Hematopoietic multipotent progenitor cell treated with erythropoietin and hydrocortisone succinate and interleukin-3 and kit ligand, for 4 days (in vitro differentiated cells): ENCODE measurements around the gene KIAA1671.

Experiments used
- DNase-seq: peaks from one replicate; pipeline ENCODE4 v3.0.0-alpha.2; 2015

Gene KIAA1671

GRCh38 chr22:25016311-25016710, 63.8 kb downstream of the KIAA1671 start:
- no peak for DNase-seq

- no peak for DNase-seq
Observed at GRCh38 chr22:25018009-25018408, 65.5 kb downstream of the KIAA1671 start.

GRCh38 chr22:25019427-25020184, 67.1 kb downstream of the KIAA1671 start:
- no peak for DNase-seq

DNA sequence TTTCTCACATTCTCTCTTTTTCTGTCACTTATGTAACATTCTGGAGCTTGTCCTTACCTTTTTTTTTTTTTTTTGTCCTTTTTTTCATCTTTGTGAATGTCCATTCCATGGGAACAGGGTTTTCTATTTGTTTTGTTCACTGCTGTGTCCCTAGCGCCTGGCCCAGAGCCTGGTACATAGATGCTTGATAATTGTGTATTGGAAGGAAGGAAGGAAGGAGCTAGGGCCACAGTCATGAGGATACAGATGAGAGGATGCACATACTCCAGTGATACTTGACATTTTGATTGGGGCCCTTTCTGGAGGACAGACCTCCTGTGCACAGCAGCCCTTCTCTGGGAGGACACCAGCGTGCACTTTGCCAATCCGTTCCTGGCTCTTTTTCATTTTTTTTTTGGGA, 68.9 kb downstream of the KIAA1671 start:
- no peak for DNase-seq

GRCh38 chr22:25021976-25022711, 69.6 kb downstream of the KIAA1671 start:
- DNase-seq, result no peak

GRCh38 chr22:25023879-25024278, 71.4 kb downstream of the KIAA1671 start:
- no peak for DNase-seq

GRCh38 chr22:25024895-25025294, 72.4 kb downstream of the KIAA1671 start:
- no peak for DNase-seq

GRCh38 chr22:25025491-25026400, 73.2 kb downstream of the KIAA1671 start:
- no peak for DNase-seq

DNA sequence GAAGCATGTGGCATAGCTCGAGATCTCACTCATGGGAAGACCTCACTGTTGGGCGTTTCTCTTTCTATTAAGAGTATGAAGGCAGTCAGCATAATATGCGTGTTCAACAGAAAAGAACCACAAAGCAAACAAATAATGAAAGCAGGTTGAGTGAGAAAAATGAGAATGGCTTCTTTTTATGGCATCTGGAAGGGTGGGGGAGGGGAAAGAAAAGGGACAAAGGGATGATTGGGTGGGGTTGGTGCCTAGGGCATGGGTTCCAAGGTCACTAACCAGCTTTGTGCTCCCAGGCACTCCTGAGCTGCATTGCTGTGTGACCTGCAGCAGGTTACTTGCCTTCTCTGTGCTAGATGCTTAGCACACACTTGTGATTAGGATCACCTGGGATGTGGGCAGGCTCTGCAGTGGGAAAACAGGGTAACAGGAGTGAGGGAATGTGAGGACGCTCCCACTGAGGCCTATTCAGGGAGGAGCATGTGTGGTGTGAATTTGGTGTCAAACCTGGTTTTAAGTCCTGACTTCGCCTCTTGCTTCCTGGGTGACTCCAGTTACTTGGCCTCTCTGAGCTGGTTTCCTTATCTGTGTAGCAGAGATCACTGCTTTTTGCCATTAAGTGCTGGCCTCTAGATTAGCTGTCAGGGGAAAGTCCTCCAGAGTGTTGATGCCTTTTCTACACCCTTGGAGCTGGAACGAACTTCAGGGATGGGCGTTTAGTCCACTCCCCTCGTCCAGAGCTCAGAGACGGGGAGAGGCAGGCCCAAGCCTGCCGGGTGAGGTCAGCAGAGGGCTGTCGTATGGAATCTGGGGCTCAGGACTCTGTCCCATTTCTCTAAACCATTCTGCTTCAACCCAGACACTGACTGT, 74.8 kb downstream of the KIAA1671 start:
- no peak for DNase-seq

GRCh38 chr22:25027959-25028840, 75.7 kb downstream of the KIAA1671 start:
- DNase-seq, result peak; percentile 28

DNA sequence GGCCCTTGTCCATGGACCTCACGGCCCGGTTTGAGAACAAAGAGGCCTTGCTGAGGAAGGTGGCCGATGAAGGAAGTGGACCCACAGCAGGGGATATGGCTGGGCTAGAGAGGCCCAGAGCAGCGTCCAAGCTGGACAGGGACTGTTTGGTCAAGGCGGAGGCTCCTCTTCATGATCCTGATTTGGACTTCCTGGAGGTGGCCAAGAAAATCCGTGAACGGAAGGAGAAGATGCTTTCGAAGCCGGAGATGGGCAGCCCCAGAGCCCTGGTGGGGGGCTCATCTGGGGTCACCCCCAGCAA, 76.3 kb downstream of the KIAA1671 start:
- no peak for DNase-seq

DNA sequence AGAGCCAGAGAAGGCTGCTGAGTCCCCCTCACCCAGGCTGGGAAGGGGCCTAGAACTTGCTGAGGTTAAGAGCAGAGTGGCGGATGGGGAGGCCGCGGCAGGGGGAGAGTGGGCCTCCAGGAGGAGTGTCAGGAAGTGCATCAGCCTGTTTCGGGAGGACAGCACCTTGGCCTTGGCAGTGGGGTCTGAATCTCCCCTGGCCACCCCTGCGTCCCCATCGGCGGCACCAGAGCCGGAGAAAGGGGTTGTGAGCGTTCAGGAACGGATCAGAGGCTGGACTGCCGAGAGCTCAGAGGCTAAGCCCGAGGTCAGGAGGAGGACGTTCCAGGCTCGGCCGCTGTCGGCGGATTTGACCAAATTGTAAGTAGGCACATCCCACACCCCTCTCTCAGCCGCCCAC, 76.7 kb downstream of the KIAA1671 start:
- DNase-seq, result no peak

DNA sequence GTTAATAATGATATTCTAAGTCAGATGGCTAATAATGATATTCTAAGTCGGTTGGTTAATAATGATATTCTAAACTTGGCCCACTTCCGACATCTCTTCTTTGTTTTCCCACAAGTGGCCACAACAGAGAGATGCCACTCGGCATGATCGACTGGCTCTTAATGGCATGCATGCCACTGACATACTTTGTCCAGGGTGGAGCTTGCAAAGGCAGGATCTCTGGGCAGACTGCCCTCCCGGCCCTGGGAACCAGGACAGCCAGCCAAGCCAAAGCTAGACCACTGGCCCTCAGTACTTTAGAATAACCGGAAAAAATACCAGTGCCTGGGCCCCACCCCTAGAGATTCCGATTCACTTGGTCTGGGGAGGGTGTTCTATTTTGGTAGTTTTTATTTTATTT, 78.1 kb downstream of the KIAA1671 start:
- DNase-seq, result no peak

- no peak for DNase-seq
Observed at GRCh38 chr22:25032066-25032465, 79.5 kb downstream of the KIAA1671 start.

DNA sequence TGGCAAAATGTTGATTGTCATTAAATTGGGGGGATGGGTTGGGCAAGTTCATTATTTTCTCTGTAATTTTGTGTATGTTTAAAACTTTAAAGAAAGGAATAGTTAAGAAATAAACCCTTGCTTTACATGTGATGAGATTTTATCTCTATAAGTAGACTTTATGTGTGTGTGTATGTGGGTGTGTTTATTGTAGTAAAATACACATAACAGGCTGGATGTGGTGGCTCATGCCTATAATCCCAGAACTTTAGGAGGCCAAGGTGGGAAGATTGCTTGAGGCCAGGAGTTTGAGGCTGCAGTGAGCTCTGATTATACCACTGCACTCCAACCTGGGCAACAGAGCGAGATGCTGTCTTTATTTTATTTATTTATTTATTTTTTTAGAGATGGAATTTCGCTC, 83.2 kb downstream of the KIAA1671 start:
- DNase-seq, result no peak

GRCh38 chr22:25038239-25038638, 85.7 kb downstream of the KIAA1671 start:
- no peak for DNase-seq

DNA sequence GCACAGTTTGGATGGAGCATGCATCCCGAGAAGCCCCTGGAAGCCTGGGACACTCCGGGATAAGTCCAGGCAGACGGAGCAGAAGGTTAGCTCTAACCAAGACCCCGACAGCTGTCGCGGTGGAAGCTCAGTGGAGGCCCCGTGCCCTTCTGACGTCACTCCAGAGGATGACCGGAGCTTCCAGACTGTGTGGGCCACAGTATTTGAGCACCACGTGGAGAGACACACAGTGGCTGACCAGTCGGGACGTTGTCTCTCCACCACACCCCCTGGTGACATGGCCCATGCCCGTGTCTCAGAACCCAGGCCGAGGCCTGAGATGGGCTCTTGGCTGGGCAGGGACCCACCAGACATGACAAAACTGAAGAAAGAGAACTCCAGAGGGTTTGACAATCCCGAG, 86.3 kb downstream of the KIAA1671 start:
- no peak for DNase-seq

DNA sequence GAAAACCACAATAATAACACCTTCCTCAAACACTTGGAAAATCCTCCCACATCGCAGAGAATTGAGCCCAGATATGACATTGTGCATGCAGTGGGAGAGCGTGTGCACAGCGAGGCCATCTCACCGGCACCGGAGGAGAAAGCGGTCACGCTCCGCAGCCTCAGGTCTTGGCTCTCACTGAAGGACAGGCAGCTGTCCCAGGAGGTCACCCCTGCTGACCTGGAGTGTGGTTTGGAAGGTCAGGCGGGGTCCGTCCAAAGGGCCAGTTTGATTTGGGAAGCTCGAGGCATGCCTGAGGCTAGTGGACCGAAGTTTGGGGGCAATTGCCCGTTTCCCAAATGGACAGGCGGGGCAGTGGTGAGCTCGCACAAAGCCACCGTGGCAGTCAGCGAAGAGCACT, 86.7 kb downstream of the KIAA1671 start:
- DNase-seq, result no peak

DNA sequence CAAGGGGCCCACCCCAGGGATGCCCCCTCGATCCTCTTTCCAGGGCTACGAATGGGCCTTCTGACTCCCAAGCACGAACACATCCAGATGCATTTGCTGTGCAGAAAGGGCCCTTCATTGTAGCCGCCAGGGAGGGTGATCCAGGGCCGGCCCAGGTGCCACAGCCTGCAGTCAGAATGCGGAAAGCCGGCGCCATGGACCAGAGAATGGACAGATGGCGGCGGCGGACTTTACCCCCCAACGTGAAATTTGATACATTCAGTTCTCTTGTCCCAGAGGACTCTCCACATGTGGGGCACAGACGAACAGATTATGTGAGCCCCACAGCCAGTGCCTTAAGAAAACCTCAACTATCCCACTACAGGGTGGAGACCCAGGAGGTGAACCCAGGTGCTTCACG, 87.2 kb downstream of the KIAA1671 start:
- no peak for DNase-seq

DNA sequence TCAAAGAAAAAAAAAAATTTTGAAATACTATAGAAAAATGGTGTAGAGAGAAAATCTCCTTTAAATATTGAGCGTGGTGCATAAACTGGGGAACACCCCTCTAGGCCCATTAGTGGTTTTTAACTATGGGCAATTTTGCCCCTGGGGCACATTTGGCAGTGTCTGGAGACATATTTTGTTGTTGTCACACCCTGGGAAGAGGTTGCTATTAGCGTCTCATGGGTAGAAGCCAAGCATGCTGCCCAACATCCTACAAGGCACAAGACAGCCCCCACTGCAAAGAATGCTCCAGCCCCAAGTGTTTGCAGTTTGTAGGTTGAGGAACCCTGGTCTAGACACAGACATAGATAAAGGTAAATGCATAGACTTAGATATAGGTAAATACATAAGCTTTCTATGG, 92.6 kb downstream of the KIAA1671 start:
- no peak for DNase-seq

GRCh38 chr22:25048071-25048470, 95.6 kb downstream of the KIAA1671 start:
- no peak for DNase-seq
